A549 (cell line): ENCODE results near the gene SMIM14. TPM values are rescaled to one million over a fixed set of nuclear protein-coding genes. Genes with fewer than 3 reads are reported as not detected.
"Not testable (repeated sequence)": the region's sequence is repeated elsewhere in the genome, so short reads cannot be mapped to it uniquely, and the experiment has no call there.

Source experiments
- ATAC-seq, 2 experiments: fragments of 200-7000 bp in 1 of 2; fragments of >200 bp in 1 of 2; cut with Nextera tagmentation in 1 of 2; cut with Tn5 transposase in 1 of 2; 3 replicates each; pipeline versions ENCODE4 v1.8.0 to v1.9.1; 2018 to 2020; ENCODE audit warnings: mild to moderate bottlenecking in 1 of 2, moderate library complexity in 1 of 2
- CTCF ChIA-PET: fragments of 300-600 bp; sonication (Branson Sonifier 250); formaldehyde crosslinking; extraction: SDS; loops from one replicate; lab custom pipeline; 2021; ENCODE audit warnings: antibody characterized with exemption, inconsistent platforms; lab: Yijun Ruan, JAX
- POLR2A ChIA-PET: fragments of 350-600 bp; formaldehyde crosslinking; extraction: SDS; loops from one replicate; lab custom pipeline; 2021; ENCODE audit warnings: antibody characterized with exemption, inconsistent platforms; lab: Yijun Ruan, JAX
- DNase-seq, 2 experiments: peaks; one replicate each; pipeline versions ENCODE4 v3.0.0 to v3.0.0-alpha.2; 2011 to 2016; ENCODE audit warnings: low read depth in 1 of 2, low spot score in 1 of 2
- FAIRE-seq: peaks from 2 replicates; lab custom pipeline; 2011; peaks lifted over from hg19 to GRCh38; lab: Jason Lieb, UNC
- H3K27ac ChIP-seq, 2 experiments: fragments of >200 bp; sonication (Bioruptor Twin); formaldehyde crosslinking; 3 replicates each; pipeline ENCODE4 v1.5.1; 2016 to 2017
- H3K4me1 ChIP-seq: fragments of >200 bp; sonication (Bioruptor Twin); formaldehyde crosslinking; 3 replicates; pipeline ENCODE4 v1.6.1; 2016
- H3K4me2 ChIP-seq: fragments of >200 bp; sonication (Bioruptor Twin); formaldehyde crosslinking; 3 replicates; pipeline ENCODE4 v1.6.1; 2016
- H3K4me3 ChIP-seq: fragments of >200 bp; sonication (Bioruptor Twin); formaldehyde crosslinking; 3 replicates; pipeline ENCODE4 v1.5.1; 2016
- H3K9me3 ChIP-seq: fragments of >200 bp; sonication (Bioruptor Twin); formaldehyde crosslinking; 3 replicates; pipeline ENCODE4 v1.6.1; 2016
- CBX8 ChIP-seq: fragments of 200-600 bp; sonication (generic); IDR thresholded peaks from 2 replicates; pipeline ENCODE4 v1.6.1; 2016
- CHD4 ChIP-seq: fragments of 200-600 bp; sonication (generic); IDR thresholded peaks from 2 replicates; pipeline ENCODE4 v1.6.1; 2016; ENCODE audit warnings: antibody characterized with exemption, mild to moderate bottlenecking, borderline replicate concordance
- EHF ChIP-seq: fragments of 250-450 bp; sonication (Bioruptor Pico); IDR thresholded peaks from 2 replicates; pipeline ENCODE4 v1.5.0; 2020; ENCODE audit warnings: mild to moderate bottlenecking
- FOSL2 ChIP-seq, 2 experiments: fragments of 450-650 bp in 1 of 2; fragments of >200 bp in 1 of 2; sonication (Bioruptor Twin) in 1 of 2; formaldehyde crosslinking; IDR thresholded peaks; 2 replicates each; pipeline versions ENCODE4 v1.5.0 to v1.6.1; 2016 to 2020; ENCODE audit warnings: mild to moderate bottlenecking in 1 of 2, moderate library complexity in 1 of 2
- HOXA7 ChIP-seq: fragments of 250-450 bp; sonication (Bioruptor Pico); IDR thresholded peaks from 2 replicates; pipeline ENCODE4 v1.5.0; 2020; ENCODE audit warnings: mild to moderate bottlenecking, moderate library complexity
- KDM1A ChIP-seq: fragments of 200-600 bp; sonication (generic); IDR thresholded peaks from 2 replicates; pipeline ENCODE4 v1.6.1; 2016; ENCODE audit warnings: low read depth, mild to moderate bottlenecking
- KDM5A ChIP-seq: fragments of 200-600 bp; sonication (generic); IDR thresholded peaks from 2 replicates; pipeline ENCODE4 v1.6.1; 2016; ENCODE audit warnings: antibody characterized with exemption, mild to moderate bottlenecking
- MYC ChIP-seq: IDR thresholded peaks from 2 replicates; pipeline ENCODE4 v1.6.1; 2012; ENCODE audit warnings: mild to moderate bottlenecking, inconsistent platforms, low read length, improper control_type of control experiment, borderline replicate concordance
- RAD21 ChIP-seq, 2 experiments: fragments of >200 bp in 1 of 2; sonication (Bioruptor Twin) in 1 of 2; formaldehyde crosslinking in 1 of 2; IDR thresholded peaks in 1 of 2; conservative IDR thresholded peaks in 1 of 2; 2 replicates in 1 of 2; 3 replicates in 1 of 2; pipeline ENCODE4 v1.6.1; 2012 to 2018; ENCODE audit warnings: inconsistent platforms in 1 of 2
- RFX5 ChIP-seq: fragments of 450-650 bp; IDR thresholded peaks from 2 replicates; pipeline ENCODE4 v1.7.1; 2014; ENCODE audit warnings: antibody characterized with exemption, mild to moderate bottlenecking, moderate library complexity
- SMC3 ChIP-seq: fragments of >200 bp; sonication (Bioruptor Twin); formaldehyde crosslinking; IDR thresholded peaks from 3 replicates; pipeline ENCODE4 v1.6.1; 2018; ENCODE audit warnings: inconsistent platforms
- ZNF302 ChIP-seq: fragments of 250-450 bp; sonication (Bioruptor Pico); IDR thresholded peaks from 2 replicates; pipeline ENCODE4 v1.9.0; 2021; ENCODE audit warnings: inconsistent platforms, mild to moderate bottlenecking, moderate library complexity
- WGBS: methylation state at CpG from one replicate; pipeline ENCODE4 v1.1.6; 2017; ENCODE audit errors: missing lambda C conversion rate; 5-methylcytosine and 5-hydroxymethylcytosine counted together
- polyA plus RNA-seq, 4 experiments: library from polyadenylated mRNA; depleted of rRNA in 3 of 4; stranded (reverse); fragments of >200 nt; fragmentation: RNase III in 1 of 4; extraction: RNeasy Plus Mini Kit Qiagen cat#74134 plus additional on column Dnase treatment in 1 of 4; gene quantifications; 2 replicates in 3 of 4; 3 replicates in 1 of 4; pipeline ENCODE4 v1.2.3, GENCODE V29; 2011 to 2017
- TF ChIP-seq, protein P1 (sequence below): fragments of 450-650 bp; IDR thresholded peaks from 2 replicates; pipeline ENCODE4 v1.6.1; 2014; ENCODE audit warnings: antibody characterized with exemption
- TF ChIP-seq, protein P2 (sequence below): fragments of 150-350 bp; IDR thresholded peaks from 2 replicates; pipeline ENCODE4 v1.6.1; 2014; ENCODE audit warnings: low read depth, mild to moderate bottlenecking, low read length
- TF ChIP-seq, protein P3 (sequence below): IDR thresholded peaks from 2 replicates; pipeline ENCODE4 v1.6.1; 2012
- TF ChIP-seq, protein P4 (sequence below): fragments of 200-600 bp; sonication (generic); IDR thresholded peaks from 2 replicates; pipeline ENCODE4 v1.6.1; 2016; ENCODE audit warnings: antibody characterized with exemption, mild to moderate bottlenecking, moderate library complexity
- TF ChIP-seq, protein P5 (sequence below): IDR thresholded peaks from 2 replicates; pipeline ENCODE4 v1.6.1; 2012

Gene SMIM14
- polyA plus RNA-seq, 2 of the 4 experiments (the other 2 are of a cell fraction), result 20.5 to 81.3 TPM

DNA sequence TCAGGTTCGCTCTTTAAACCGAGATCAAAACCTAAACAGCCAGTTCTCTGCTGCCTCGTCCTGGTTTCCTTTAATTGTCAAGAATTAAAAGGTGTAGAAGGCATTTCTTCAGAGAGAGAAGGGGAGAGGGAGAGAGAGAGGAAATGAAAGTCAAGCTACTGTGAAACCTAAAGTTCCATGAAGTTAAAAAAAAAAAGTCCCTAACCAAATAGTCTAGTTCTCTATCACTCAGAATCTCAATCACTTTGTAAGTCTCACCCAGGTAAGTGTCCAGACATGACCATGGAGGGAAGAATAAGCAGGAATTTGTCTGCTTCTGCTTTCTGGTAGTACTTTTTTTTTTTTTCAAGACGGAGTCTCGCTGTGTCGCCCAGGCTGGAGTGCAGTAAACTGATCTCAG, 18.8 kb upstream of the SMIM14 start:
- H3K4me1 ChIP-seq, result peaks cover 7% of the 10 kb centered on the region; the same call in 2 of the 3 replicates
- TF ChIP-seq HOXA7 (CRISPR knock-in tag) (no peak), CHD4 (no peak), MYC (no peak)
- TF ChIP-seq, protein P1, sequence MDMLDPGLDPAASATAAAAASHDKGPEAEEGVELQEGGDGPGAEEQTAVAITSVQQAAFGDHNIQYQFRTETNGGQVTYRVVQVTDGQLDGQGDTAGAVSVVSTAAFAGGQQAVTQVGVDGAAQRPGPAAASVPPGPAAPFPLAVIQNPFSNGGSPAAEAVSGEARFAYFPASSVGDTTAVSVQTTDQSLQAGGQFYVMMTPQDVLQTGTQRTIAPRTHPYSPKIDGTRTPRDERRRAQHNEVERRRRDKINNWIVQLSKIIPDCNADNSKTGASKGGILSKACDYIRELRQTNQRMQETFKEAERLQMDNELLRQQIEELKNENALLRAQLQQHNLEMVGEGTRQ, result no peak
- TF ChIP-seq, all 56 proteins: peak for 0
- ChIA-PET CTCF (interaction anchor here (1.4 kb wide), 1 partner anchor 13 kb away, joined by 3 read pairs; no protein-coding TSS in a partner anchor), POLR2A (no interaction called here)
- Histone ChIP-seq H3K4me2 (no peak overlapping the region), H3K27ac (no peak overlapping the region; a peak in 1 of 6 replicates), H3K9me3 (no peaks in the 10 kb centered on the region), H3K4me3 (no peak overlapping the region)
- DNase-seq (no peak), ATAC-seq (no peak), FAIRE-seq (no peak)
- 96% methylated on average over 6 of the region's 6 CpGs for WGBS

DNA sequence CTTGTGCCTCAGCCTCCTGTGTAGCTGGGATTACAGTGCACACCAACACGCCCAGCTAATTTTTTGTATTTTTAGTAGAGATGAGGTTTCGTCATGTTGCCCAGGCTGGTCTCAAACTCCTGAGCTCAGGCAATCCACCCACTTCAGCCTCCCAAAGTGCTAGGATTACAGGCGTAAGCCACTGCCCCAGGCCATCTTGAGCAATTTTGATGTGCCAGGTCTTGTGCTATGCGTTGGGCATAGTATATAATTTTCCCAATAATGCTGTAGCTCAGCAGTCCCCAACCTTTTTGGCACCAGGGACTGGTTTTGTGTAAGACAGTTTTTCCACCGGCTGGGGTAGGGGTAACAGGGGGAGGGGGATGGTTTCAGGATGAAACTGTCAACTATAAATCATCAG, 18.0 kb upstream of the SMIM14 start:
- H3K4me2 ChIP-seq, POLR2A ChIA-PET, FAIRE-seq, H3K27ac ChIP-seq, DNase-seq, H3K9me3 ChIP-seq, ATAC-seq, H3K4me3 ChIP-seq, H3K4me1 ChIP-seq: not testable (repeated sequence)
- 98% methylated on average over 5 of the region's 5 CpGs for WGBS
- CTCF ChIA-PET, result interaction anchor here (1.4 kb wide), 1 partner anchor 12 kb away, joined by 3 read pairs; no protein-coding TSS in a partner anchor

DNA sequence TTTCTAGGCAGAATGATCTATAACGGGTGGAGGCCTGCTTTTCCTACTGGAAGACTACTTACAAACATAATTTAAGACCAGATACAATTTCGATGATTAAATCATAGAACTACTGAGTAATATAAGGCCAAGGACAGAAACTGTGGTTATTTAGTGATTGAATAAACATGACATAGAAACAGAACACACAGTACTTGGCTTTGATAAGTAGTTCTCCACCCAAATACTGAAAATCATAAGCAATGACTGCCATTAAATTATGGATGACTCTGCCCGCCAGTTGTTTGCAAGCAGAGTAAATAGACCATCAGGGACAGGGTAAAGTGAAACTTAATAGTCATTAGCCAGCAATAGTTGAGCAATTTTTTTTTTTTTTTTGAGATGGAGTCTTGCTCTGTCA, 17.2 kb upstream of the SMIM14 start:
- no peak overlapping the region for H3K4me3 ChIP-seq
- CTCF ChIA-PET, result no interaction called here
- H3K27ac ChIP-seq, result peak overlapping the region in 1 of 2 experiments; percentile 52; a peak in 1 of 6 replicates
- H3K4me1 ChIP-seq, result peaks cover 7% of the 10 kb centered on the region; the same call in 2 of the 3 replicates
- POLR2A ChIA-PET, result no interaction called here
- H3K9me3 ChIP-seq, result no peaks in the 10 kb centered on the region
- H3K4me2 ChIP-seq, result peak overlapping the region; percentile 26; the same call in 1 of the 3 replicates
- peak in 1 of 2 experiments; percentile 11 for DNase-seq
- no peak for ATAC-seq
- TF ChIP-seq, protein P2, sequence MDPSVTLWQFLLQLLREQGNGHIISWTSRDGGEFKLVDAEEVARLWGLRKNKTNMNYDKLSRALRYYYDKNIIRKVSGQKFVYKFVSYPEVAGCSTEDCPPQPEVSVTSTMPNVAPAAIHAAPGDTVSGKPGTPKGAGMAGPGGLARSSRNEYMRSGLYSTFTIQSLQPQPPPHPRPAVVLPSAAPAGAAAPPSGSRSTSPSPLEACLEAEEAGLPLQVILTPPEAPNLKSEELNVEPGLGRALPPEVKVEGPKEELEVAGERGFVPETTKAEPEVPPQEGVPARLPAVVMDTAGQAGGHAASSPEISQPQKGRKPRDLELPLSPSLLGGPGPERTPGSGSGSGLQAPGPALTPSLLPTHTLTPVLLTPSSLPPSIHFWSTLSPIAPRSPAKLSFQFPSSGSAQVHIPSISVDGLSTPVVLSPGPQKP, result no peak
- TF ChIP-seq HOXA7 (CRISPR knock-in tag), result no peak
- no peak for TF ChIP-seq ZNF302 (CRISPR knock-in tag)
- no peak for TF ChIP-seq RAD21 (conservative IDR thresholded peaks at IDR 0.05 in 1 of 2, IDR thresholded peaks at IDR 0.05 in 1 of 2)
- TF ChIP-seq, protein P3, sequence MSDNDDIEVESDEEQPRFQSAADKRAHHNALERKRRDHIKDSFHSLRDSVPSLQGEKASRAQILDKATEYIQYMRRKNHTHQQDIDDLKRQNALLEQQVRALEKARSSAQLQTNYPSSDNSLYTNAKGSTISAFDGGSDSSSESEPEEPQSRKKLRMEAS, result no peak
- no peak for TF ChIP-seq FOSL2 (IDR thresholded peaks at IDR 0.05)
- no peak for TF ChIP-seq FOSL2 (CRISPR knock-in tag; IDR thresholded peaks at IDR 0.05)
- TF ChIP-seq SMC3, result no peak
- TF ChIP-seq, protein P4, sequence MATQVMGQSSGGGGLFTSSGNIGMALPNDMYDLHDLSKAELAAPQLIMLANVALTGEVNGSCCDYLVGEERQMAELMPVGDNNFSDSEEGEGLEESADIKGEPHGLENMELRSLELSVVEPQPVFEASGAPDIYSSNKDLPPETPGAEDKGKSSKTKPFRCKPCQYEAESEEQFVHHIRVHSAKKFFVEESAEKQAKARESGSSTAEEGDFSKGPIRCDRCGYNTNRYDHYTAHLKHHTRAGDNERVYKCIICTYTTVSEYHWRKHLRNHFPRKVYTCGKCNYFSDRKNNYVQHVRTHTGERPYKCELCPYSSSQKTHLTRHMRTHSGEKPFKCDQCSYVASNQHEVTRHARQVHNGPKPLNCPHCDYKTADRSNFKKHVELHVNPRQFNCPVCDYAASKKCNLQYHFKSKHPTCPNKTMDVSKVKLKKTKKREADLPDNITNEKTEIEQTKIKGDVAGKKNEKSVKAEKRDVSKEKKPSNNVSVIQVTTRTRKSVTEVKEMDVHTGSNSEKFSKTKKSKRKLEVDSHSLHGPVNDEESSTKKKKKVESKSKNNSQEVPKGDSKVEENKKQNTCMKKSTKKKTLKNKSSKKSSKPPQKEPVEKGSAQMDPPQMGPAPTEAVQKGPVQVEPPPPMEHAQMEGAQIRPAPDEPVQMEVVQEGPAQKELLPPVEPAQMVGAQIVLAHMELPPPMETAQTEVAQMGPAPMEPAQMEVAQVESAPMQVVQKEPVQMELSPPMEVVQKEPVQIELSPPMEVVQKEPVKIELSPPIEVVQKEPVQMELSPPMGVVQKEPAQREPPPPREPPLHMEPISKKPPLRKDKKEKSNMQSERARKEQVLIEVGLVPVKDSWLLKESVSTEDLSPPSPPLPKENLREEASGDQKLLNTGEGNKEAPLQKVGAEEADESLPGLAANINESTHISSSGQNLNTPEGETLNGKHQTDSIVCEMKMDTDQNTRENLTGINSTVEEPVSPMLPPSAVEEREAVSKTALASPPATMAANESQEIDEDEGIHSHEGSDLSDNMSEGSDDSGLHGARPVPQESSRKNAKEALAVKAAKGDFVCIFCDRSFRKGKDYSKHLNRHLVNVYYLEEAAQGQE, result no peak
- no peak for TF ChIP-seq KDM1A
- TF ChIP-seq CBX8, result no peak
- TF ChIP-seq KDM5A, result no peak
- TF ChIP-seq, protein P5, sequence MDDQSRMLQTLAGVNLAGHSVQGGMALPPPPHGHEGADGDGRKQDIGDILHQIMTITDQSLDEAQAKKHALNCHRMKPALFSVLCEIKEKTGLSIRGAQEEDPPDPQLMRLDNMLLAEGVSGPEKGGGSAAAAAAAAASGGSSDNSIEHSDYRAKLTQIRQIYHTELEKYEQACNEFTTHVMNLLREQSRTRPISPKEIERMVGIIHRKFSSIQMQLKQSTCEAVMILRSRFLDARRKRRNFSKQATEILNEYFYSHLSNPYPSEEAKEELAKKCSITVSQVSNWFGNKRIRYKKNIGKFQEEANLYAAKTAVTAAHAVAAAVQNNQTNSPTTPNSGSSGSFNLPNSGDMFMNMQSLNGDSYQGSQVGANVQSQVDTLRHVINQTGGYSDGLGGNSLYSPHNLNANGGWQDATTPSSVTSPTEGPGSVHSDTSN, result no peak
- TF ChIP-seq RFX5, result no peak
- TF ChIP-seq EHF, result no peak
- 47% methylated on average over 3 of the region's 3 CpGs for WGBS
- FAIRE-seq, result no peak
